ENCODE results near the gene COL8A2.

DNA sequence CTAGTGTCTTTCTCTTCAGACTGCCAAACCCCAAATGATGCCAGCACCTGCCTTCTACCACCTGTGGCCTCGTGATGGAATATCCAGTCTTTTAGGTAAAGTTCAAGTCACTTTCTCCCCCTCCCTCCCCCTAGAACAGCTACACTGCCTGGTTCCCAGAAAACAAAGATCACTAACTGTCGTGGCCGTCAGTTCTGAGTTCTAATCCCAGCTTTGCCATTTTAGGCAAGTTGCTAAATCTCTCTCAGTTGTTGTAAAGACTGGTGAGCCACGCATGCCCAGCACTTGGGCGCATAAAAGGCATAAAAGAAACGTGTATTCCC is 24.9 kb upstream of the COL8A2 start:
- TF ChIP-seq, protein P1, sequence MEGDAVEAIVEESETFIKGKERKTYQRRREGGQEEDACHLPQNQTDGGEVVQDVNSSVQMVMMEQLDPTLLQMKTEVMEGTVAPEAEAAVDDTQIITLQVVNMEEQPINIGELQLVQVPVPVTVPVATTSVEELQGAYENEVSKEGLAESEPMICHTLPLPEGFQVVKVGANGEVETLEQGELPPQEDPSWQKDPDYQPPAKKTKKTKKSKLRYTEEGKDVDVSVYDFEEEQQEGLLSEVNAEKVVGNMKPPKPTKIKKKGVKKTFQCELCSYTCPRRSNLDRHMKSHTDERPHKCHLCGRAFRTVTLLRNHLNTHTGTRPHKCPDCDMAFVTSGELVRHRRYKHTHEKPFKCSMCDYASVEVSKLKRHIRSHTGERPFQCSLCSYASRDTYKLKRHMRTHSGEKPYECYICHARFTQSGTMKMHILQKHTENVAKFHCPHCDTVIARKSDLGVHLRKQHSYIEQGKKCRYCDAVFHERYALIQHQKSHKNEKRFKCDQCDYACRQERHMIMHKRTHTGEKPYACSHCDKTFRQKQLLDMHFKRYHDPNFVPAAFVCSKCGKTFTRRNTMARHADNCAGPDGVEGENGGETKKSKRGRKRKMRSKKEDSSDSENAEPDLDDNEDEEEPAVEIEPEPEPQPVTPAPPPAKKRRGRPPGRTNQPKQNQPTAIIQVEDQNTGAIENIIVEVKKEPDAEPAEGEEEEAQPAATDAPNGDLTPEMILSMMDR (IDR thresholded peaks at IDR 0.05): no peak
- no peak for TF ChIP-seq ZFX (IDR thresholded peaks at IDR 0.05; ENCODE audit: borderline replicate concordance)
